HepG2 (cell line): ENCODE measurements around the gene MYLK3. TPM values are rescaled to one million over a fixed set of nuclear protein-coding genes. Genes with fewer than 3 reads are reported as not detected.

Experiments
- ATAC-seq: fragments of 200-7000 bp; cut with Tn5 transposase; 3 replicates; pipeline ENCODE4 v1.9.1; 2020; ENCODE audit warnings: mild to moderate bottlenecking, moderate library complexity
- BruUV-seq: library from RNA; stranded (reverse); fragments of 400-500 nt; replicated peaks from 2 replicates; lab custom pipeline; 2021; lab: Mats Ljungman, UMichigan
- CTCF ChIA-PET: fragments of 300-600 bp; formaldehyde crosslinking; extraction: SDS; loops from one replicate; lab custom pipeline; 2021; ENCODE audit warnings: low total read pairs, inconsistent platforms, low intra/inter-chr PET ratio; lab: Yijun Ruan, JAX
- POLR2A ChIA-PET: fragments of 350-600 bp; sonication (Branson Sonifier 250); formaldehyde crosslinking; loops from one replicate; lab custom pipeline; 2020; ENCODE audit warnings: antibody characterized with exemption, inconsistent platforms; lab: Yijun Ruan, JAX
- DNase-seq: peaks from one replicate; pipeline ENCODE4 v3.0.0-alpha.2; 2015; ENCODE audit warnings: low spot score
- FAIRE-seq: peaks from 3 replicates; lab custom pipeline; 2011; peaks lifted over from hg19 to GRCh38; lab: Jason Lieb, UNC
- H2AFZ ChIP-seq: one replicate; pipeline ENCODE4 v1.6.1; 2011; ENCODE audit warnings: low read length, inconsistent platforms
- H3K27ac ChIP-seq: fragments of 300-600 bp; 3 replicates; pipeline ENCODE4 v1.8.0; 2011; ENCODE audit warnings: mixed run types, mild to moderate bottlenecking, mixed read lengths, low read length, inconsistent platforms; ENCODE audit not compliant: insufficient read depth; ENCODE audit errors: extremely low read length
- H3K27me3 ChIP-seq, 2 experiments: fragments of 200-600 bp in 1 of 2; 2 replicates in 1 of 2; 3 replicates in 1 of 2; pipeline versions ENCODE4 v1.6.0 to v1.8.0; 2011; ENCODE audit warnings: low read length in 2 of 2, mild to moderate bottlenecking in 2 of 2, moderate library complexity in 2 of 2, inconsistent platforms in 1 of 2; ENCODE audit not compliant: insufficient read depth in 2 of 2, control insufficient read depth in 1 of 2
- H3K36me3 ChIP-seq, 2 experiments: fragments of 200-600 bp in 1 of 2; replicated peaks in 1 of 2; 2 replicates in 1 of 2; 3 replicates in 1 of 2; pipeline versions ENCODE4 v1.5.1 to v1.8.0; 2011; ENCODE audit warnings: low read length in 2 of 2, inconsistent platforms in 1 of 2; ENCODE audit not compliant: insufficient read depth in 2 of 2, control insufficient read depth in 1 of 2
- H3K4me1 ChIP-seq: 2 replicates; pipeline ENCODE4 v1.5.1; 2012; ENCODE audit warnings: low read length, inconsistent platforms; ENCODE audit not compliant: insufficient read depth
- H3K4me2 ChIP-seq: 2 replicates; pipeline ENCODE4 v1.6.0; 2011; ENCODE audit warnings: low read depth, low read length, inconsistent platforms
- H3K4me3 ChIP-seq, 3 experiments: fragments of 200-600 bp in 1 of 3; sonication (generic), shearing (Covaris generic) in 1 of 3; replicated peaks in 1 of 3; 2 replicates each; pipeline ENCODE4 v1.5.1; 2011 to 2016; ENCODE audit warnings: low read length in 3 of 3, inconsistent platforms in 2 of 3, low read depth in 2 of 3, mild to moderate bottlenecking in 2 of 3, control low read depth in 1 of 3, mixed read lengths in 1 of 3; ENCODE audit not compliant: insufficient read depth in 1 of 3
- H3K79me2 ChIP-seq: one replicate; pipeline ENCODE4 v1.6.1; 2011; ENCODE audit warnings: low read length, inconsistent platforms; ENCODE audit not compliant: insufficient read depth
- H3K9ac ChIP-seq: 2 replicates; pipeline ENCODE4 v1.6.0; 2011; ENCODE audit warnings: mild to moderate bottlenecking, low read depth, low read length, inconsistent platforms; ENCODE audit not compliant: insufficient read depth
- H3K9me3 ChIP-seq: 2 replicates; pipeline ENCODE4 v1.5.1; 2012; ENCODE audit warnings: mild to moderate bottlenecking, low read length
- H4K20me1 ChIP-seq: 2 replicates; pipeline ENCODE4 v1.6.0; 2011; ENCODE audit warnings: inconsistent platforms, mild to moderate bottlenecking, low read length, moderate library complexity; ENCODE audit not compliant: insufficient read depth
- ATF6 ChIP-seq: sonication (generic); formaldehyde crosslinking; conservative IDR thresholded peaks from 2 replicates; pipeline ENCODE4 v1.4.0; 2020; ENCODE audit warnings: missing genetic modification reagents
- BCL3 ChIP-seq: sonication (generic); formaldehyde crosslinking; IDR thresholded peaks from 2 replicates; pipeline ENCODE4 v1.5.1; 2020; ENCODE audit warnings: mild to moderate bottlenecking, missing genetic modification reagents, moderate library complexity
- MNT ChIP-seq: fragments of 450-650 bp; IDR thresholded peaks from 2 replicates; pipeline ENCODE4 v1.6.1; 2016
- MXD4 ChIP-seq: IDR thresholded peaks from 2 replicates; pipeline ENCODE4 v1.6.1; 2016; ENCODE audit warnings: mild to moderate bottlenecking, missing biosample characterization, missing genetic modification reagents
- PBX2 ChIP-seq: IDR thresholded peaks from 2 replicates; pipeline ENCODE4 v1.6.1; 2016; ENCODE audit warnings: control low read depth
- PHF21A ChIP-seq: sonication (generic); formaldehyde crosslinking; IDR thresholded peaks from 2 replicates; pipeline ENCODE4 v1.5.0; 2020; ENCODE audit warnings: mild to moderate bottlenecking, missing genetic modification reagents
- XBP1 ChIP-seq: sonication (generic); formaldehyde crosslinking; IDR thresholded peaks from 2 replicates; pipeline ENCODE4 v1.5.0; 2020; ENCODE audit warnings: missing genetic modification reagents
- XRCC5 ChIP-seq: fragments of 200-400 bp; formaldehyde crosslinking; optimal IDR thresholded peaks from 2 replicates; pipeline ENCODE3; 2017; ENCODE audit warnings: mild to moderate bottlenecking, low read length
- ZNF34 ChIP-seq: sonication (generic); formaldehyde crosslinking; IDR thresholded peaks from 2 replicates; pipeline ENCODE4 v1.4.0; 2020; ENCODE audit warnings: mild to moderate bottlenecking, missing genetic modification reagents, borderline replicate concordance
- ZNF503 ChIP-seq: sonication (generic); formaldehyde crosslinking; IDR thresholded peaks from 2 replicates; pipeline ENCODE4 v1.4.0; 2020; ENCODE audit warnings: missing genetic modification reagents
- WGBS: methylation state at CpG from one replicate; pipeline ENCODE4 v1.1.6; 2017; ENCODE audit warnings: low lambda C conversion rate; 5-methylcytosine and 5-hydroxymethylcytosine counted together
- in situ Hi-C: cut with HindIII; loops from 2 replicates; pipeline ENCODE4 v1.10.0; 2017; ENCODE audit warnings: low pct_unique_long_range_greater_than_20kb; ENCODE audit not compliant: extremely low pct_ligation_motif_present
- intact Hi-C: fragments of 100-400 bp; cut with micrococcal nuclease; formaldehyde crosslinking; loops from one replicate; pipeline ENCODE4 v1.10.0; 2022; ENCODE audit not compliant: unreplicated experiment
- polyA plus RNA-seq, 8 experiments: library from polyadenylated mRNA; depleted of rRNA in 3 of 8; stranded (reverse) in 7 of 8; unstranded in 1 of 8; fragments of >200 nt; fragmentation: Illumina TruSeq in 4 of 8; extraction: Trizol in 4 of 8; gene quantifications; 2 replicates each; pipeline versions ENCODE4 v1.2.1 to v1.2.3, GENCODE V29; 2011 to 2016; ENCODE audit warnings: low read depth in 4 of 8, missing spikeins in 1 of 8, mixed read lengths in 1 of 8; ENCODE audit not compliant: insufficient read depth in 1 of 8
- total RNA-seq, 5 experiments: library from RNA; depleted of rRNA; stranded (reverse); fragments of >200 nt; fragmentation: Illumina TruSeq; extraction: Trizol; gene quantifications; 2 replicates each; pipeline ENCODE4 v1.2.3, GENCODE V29; 2016; ENCODE audit warnings: low read depth in 1 of 5

Gene MYLK3
- total and polyA plus RNA-seq, 2 of the 13 experiments (the other 11 are each of a cell fraction or from before 2014, with no cell fraction given), result 0.04 to 0.18 TPM

- DNase-seq, result no peak
- WGBS, result 97% methylated on average over 1 of the region's 1 CpG
- no peaks in the 10 kb centered on the region for H3K79me2 ChIP-seq
- H3K4me3 ChIP-seq, result no peak overlapping the region
- H3K4me2 ChIP-seq, result no peak overlapping the region
- H3K27ac ChIP-seq, result no peak overlapping the region
- no peaks in the 10 kb centered on the region for H3K27me3 ChIP-seq
- intact Hi-C loops (no loop called here), in situ Hi-C loops (no loop called here)
- peaks cover 15% of the 10 kb centered on the region for H3K9me3 ChIP-seq
- H4K20me1 ChIP-seq, result no peaks in the 10 kb centered on the region
- CTCF ChIA-PET, result no interaction called here
- POLR2A ChIA-PET, result no interaction called here
- no peaks in the 10 kb centered on the region for H3K4me1 ChIP-seq
- H3K9ac ChIP-seq, result no peak overlapping the region
- no peak for TF ChIP-seq XBP1
- no peak for TF ChIP-seq PBX2
- TF ChIP-seq ATF6 (CRISPR knock-in tag), result no peak
- TF ChIP-seq ZNF503 (CRISPR knock-in tag), result no peak
- TF ChIP-seq PHF21A, result no peak
- no peak for TF ChIP-seq MXD4 (CRISPR knock-in tag)
- TF ChIP-seq XRCC5, result no peak
- no peak for TF ChIP-seq ZNF34 (CRISPR knock-in tag)
- TF ChIP-seq BCL3 (CRISPR knock-in tag), result no peak
- no peak for TF ChIP-seq MNT
- FAIRE-seq, result no peak
- BruUV-seq, result no TSS peak
- no peak for ATAC-seq
- no peak overlapping the region for H2AFZ ChIP-seq
- H3K36me3 ChIP-seq, result no peaks in the 10 kb centered on the region
These were observed 48.7 kb upstream of the MYLK3 start for GRCh38 chr16:46796764-46797269.
